SJSA1 (cell line): ENCODE data around the gene RNMT. TPM values are rescaled to one million over a fixed set of nuclear protein-coding genes. Genes with fewer than 3 reads are reported as not detected.
"Not testable (repeated sequence)": the region's sequence is repeated elsewhere in the genome, so short reads cannot be mapped to it uniquely, and the experiment has no call there.

ENCODE experiments used
- DNase-seq, 2 experiments: peaks; one replicate each; pipeline ENCODE4 v3.0.0-alpha.2; 2015 to 2020; ENCODE audit warnings: low spot score in 2 of 2, low read depth in 1 of 2
- H3K27ac ChIP-seq: fragments of 250-450 bp; sonication (Bioruptor Pico); 2 replicates; pipeline ENCODE4 v1.5.1; 2020; ENCODE audit warnings: mild to moderate bottlenecking, moderate library complexity
- H3K27me3 ChIP-seq: fragments of 250-450 bp; sonication (Bioruptor Pico); replicated peaks from 2 replicates; pipeline ENCODE4 v1.5.1; 2020; ENCODE audit warnings: mild to moderate bottlenecking, moderate library complexity
- H3K36me3 ChIP-seq: fragments of 250-450 bp; sonication (Bioruptor Pico); 2 replicates; pipeline ENCODE4 v1.5.1; 2020; ENCODE audit warnings: mild to moderate bottlenecking
- H3K4me1 ChIP-seq: fragments of 250-450 bp; sonication (Bioruptor Pico); replicated peaks from 2 replicates; pipeline ENCODE4 v1.6.1; 2021; ENCODE audit warnings: mild to moderate bottlenecking
- H3K4me3 ChIP-seq: fragments of 250-450 bp; sonication (Bioruptor Pico); 2 replicates; pipeline ENCODE4 v1.5.1; 2020; ENCODE audit warnings: mild to moderate bottlenecking
- H3K9me3 ChIP-seq: fragments of 250-450 bp; sonication (Bioruptor Pico); replicated peaks from 2 replicates; pipeline ENCODE4 v1.5.1; 2020; ENCODE audit warnings: mild to moderate bottlenecking
- total RNA-seq: library from RNA; depleted of rRNA; stranded (reverse); fragments of >200 nt; shearing (Covaris generic); gene quantifications from 2 replicates; pipeline ENCODE4 v1.2.3, GENCODE V29; 2014; rRNA removed

Gene RNMT
- 14.7 and 16.8 TPM in 2 replicates for total RNA-seq

GRCh38 chr18:13726232-13726971 lies at the start of gene RNMT, which contains the start of gene FAM210A:
Gene RNMT (plus strand): TSS chr18:13726673. CDS start chr18:13731518, 4,845 bp downstream.
Gene FAM210A (minus strand): TSS chr18:13726558. CDS start chr18:13682077, 44,481 bp downstream.
- Histone ChIP-seq H3K27ac (peak within 1 kb of the TSS; percentile 86), H3K4me1 (peaks cover 11% of the 10 kb centered on the region; the same call in 1 of the 2 replicates), H3K36me3 (peaks cover 10% of the 10 kb centered on the region), H3K4me3 (peak within 1 kb of the TSS; percentile 85), H3K9me3 (no peaks in the 10 kb centered on the region), H3K27me3 (no peaks in the 10 kb centered on the region)
- DNase-seq = peak; percentile 90 to 94

GRCh38 chr18:13677350-13677749 lies 49.1 kb upstream of the RNMT start:
- peaks cover 16% of the 10 kb centered on the region for H3K36me3 ChIP-seq
- H3K27me3 ChIP-seq, H3K4me1 ChIP-seq, DNase-seq, H3K4me3 ChIP-seq, H3K9me3 ChIP-seq, H3K27ac ChIP-seq: not testable (repeated sequence)

- H3K4me3 ChIP-seq = no peak overlapping the region
- H3K36me3 ChIP-seq = peaks cover 14% of the 10 kb centered on the region
- DNase-seq = no peak
- no peaks in the 10 kb centered on the region for H3K27me3 ChIP-seq
- 0 out of 2 replicates have a peak, but pooled peaks cover 3% of the 10 kb centered on the region for H3K9me3 ChIP-seq
- H3K27ac ChIP-seq = no peak overlapping the region
- no peaks in the 10 kb centered on the region for H3K4me1 ChIP-seq
Observed at GRCh38 chr18:13680612-13681011, 45.9 kb upstream of the RNMT start.

GRCh38 chr18:13681701-13682100 lies 44.8 kb upstream of the RNMT start:
- DNase-seq = no peak
- Histone ChIP-seq H3K27me3 (no peaks in the 10 kb centered on the region), H3K27ac (no peak overlapping the region), H3K36me3 (peaks cover 14% of the 10 kb centered on the region), H3K9me3 (0 out of 2 replicates have a peak, but pooled peaks cover 3% of the 10 kb centered on the region), H3K4me1 (no peaks in the 10 kb centered on the region), H3K4me3 (no peak overlapping the region)

GRCh38 chr18:13684546-13684945 lies 41.9 kb upstream of the RNMT start:
- no peak overlapping the region for H3K27ac ChIP-seq
- no peak overlapping the region for H3K4me3 ChIP-seq
- DNase-seq = no peak
- H3K4me1 ChIP-seq = no peaks in the 10 kb centered on the region
- peaks cover 3% of the 10 kb centered on the region; the same call in 1 of the 2 replicates for H3K9me3 ChIP-seq
- peaks cover 14% of the 10 kb centered on the region for H3K36me3 ChIP-seq
- no peaks in the 10 kb centered on the region for H3K27me3 ChIP-seq

- H3K9me3 ChIP-seq = peaks cover 3% of the 10 kb centered on the region; the same call in 1 of the 2 replicates
- H3K4me3 ChIP-seq = no peak overlapping the region
- H3K27ac ChIP-seq = no peak overlapping the region
- H3K27me3 ChIP-seq = no peaks in the 10 kb centered on the region
- H3K36me3 ChIP-seq = no peaks in the 10 kb centered on the region
- DNase-seq = no peak
- no peaks in the 10 kb centered on the region for H3K4me1 ChIP-seq
Observed at GRCh38 chr18:13688191-13689136, 38.0 kb upstream of the RNMT start.

GRCh38 chr18:13690060-13690459 lies 36.4 kb upstream of the RNMT start:
- not testable (repeated sequence) for H3K36me3 ChIP-seq, H3K27me3 ChIP-seq, DNase-seq, H3K4me3 ChIP-seq, H3K4me1 ChIP-seq, H3K27ac ChIP-seq, H3K9me3 ChIP-seq

GRCh38 chr18:13695337-13695736 lies 31.1 kb upstream of the RNMT start:
- H3K36me3 ChIP-seq, H3K4me1 ChIP-seq, H3K4me3 ChIP-seq, H3K27ac ChIP-seq, H3K27me3 ChIP-seq, H3K9me3 ChIP-seq, DNase-seq: not testable (repeated sequence)

GRCh38 chr18:13696961-13697360 lies 29.5 kb upstream of the RNMT start:
- no peak overlapping the region for H3K4me3 ChIP-seq
- peaks cover 6% of the 10 kb centered on the region for H3K9me3 ChIP-seq
- no peak for DNase-seq
- no peaks in the 10 kb centered on the region for H3K36me3 ChIP-seq
- H3K4me1 ChIP-seq = no peaks in the 10 kb centered on the region
- H3K27me3 ChIP-seq = no peaks in the 10 kb centered on the region
- no peak overlapping the region for H3K27ac ChIP-seq

- DNase-seq = no peak
- H3K27ac ChIP-seq = no peak overlapping the region
- no peak overlapping the region for H3K4me3 ChIP-seq
- H3K27me3 ChIP-seq = no peaks in the 10 kb centered on the region
- peaks cover 18% of the 10 kb centered on the region for H3K9me3 ChIP-seq
- no peaks in the 10 kb centered on the region for H3K4me1 ChIP-seq
- H3K36me3 ChIP-seq = peaks cover 5% of the 10 kb centered on the region; the same call in 1 of the 2 replicates
Observed at GRCh38 chr18:13700153-13700552, 26.3 kb upstream of the RNMT start.

GRCh38 chr18:13703899-13704298 lies 22.6 kb upstream of the RNMT start:
- no peak overlapping the region for H3K4me3 ChIP-seq
- H3K27me3 ChIP-seq = no peaks in the 10 kb centered on the region
- peak in 1 of 2 experiments; percentile 13 for DNase-seq
- no peak overlapping the region for H3K27ac ChIP-seq
- peaks cover 9% of the 10 kb centered on the region for H3K36me3 ChIP-seq
- peaks cover 18% of the 10 kb centered on the region for H3K9me3 ChIP-seq
- H3K4me1 ChIP-seq = no peaks in the 10 kb centered on the region

GRCh38 chr18:13710414-13710831 lies 16.1 kb upstream of the RNMT start:
- DNase-seq = no peak
- Histone ChIP-seq H3K4me3 (no peak overlapping the region), H3K9me3 (peaks cover 8% of the 10 kb centered on the region; the same call in 1 of the 2 replicates), H3K4me1 (no peaks in the 10 kb centered on the region), H3K27me3 (no peaks in the 10 kb centered on the region), H3K36me3 (peaks cover 4% of the 10 kb centered on the region; the same call in 1 of the 2 replicates), H3K27ac (no peak overlapping the region)

GRCh38 chr18:13712400-13713131 lies 13.9 kb upstream of the RNMT start:
- no peak for DNase-seq
- Histone ChIP-seq H3K27ac (no peak overlapping the region), H3K9me3 (peaks cover 8% of the 10 kb centered on the region; the same call in 1 of the 2 replicates), H3K27me3 (no peaks in the 10 kb centered on the region), H3K36me3 (no peaks in the 10 kb centered on the region), H3K4me3 (no peak overlapping the region), H3K4me1 (no peaks in the 10 kb centered on the region)
